ENCODE measurements around the gene GRAMD2B. TPM values are rescaled to one million over a fixed set of nuclear protein-coding genes. Genes with fewer than 3 reads are reported as not detected.

GRAMD2B gene
- total RNA-seq, 1 experiment from 2014 or later: 4.1 TPM

DNA sequence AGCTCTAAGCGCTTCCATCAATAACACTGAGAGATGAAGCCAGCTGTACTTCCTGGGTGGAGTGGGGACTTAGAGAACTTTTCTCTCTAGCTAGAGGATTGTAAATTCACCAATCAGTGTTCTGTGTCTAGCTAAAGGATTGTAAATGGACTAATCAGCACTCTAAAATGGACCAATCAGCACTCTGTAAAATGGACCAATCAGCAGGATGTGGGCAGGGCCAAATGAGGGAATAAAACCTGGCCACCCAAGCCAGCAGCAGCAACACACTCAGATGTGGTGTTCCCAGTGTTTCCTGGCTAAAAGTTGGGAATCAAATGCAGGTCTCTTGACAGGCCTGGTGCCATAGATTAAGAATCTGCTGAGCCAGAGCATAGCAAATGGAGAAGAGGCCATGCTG, 111.3 kb downstream of the GRAMD2B start:
- intact Hi-C loops (cut with micrococcal nuclease; ENCODE audit: unreplicated experiment) (no loop called here), in situ Hi-C loops (cut with HindIII; ENCODE audit: low pct_unique_long_range_greater_than_20kb, low sequenced_read_pairs) (loop anchor here (25.0 kb wide), 1 partner anchor 172 kb away; no protein-coding TSS in a partner anchor)
- BruUV-seq (replicated peaks): no TSS peak
- ATAC-seq (no peak), DNase-seq (ENCODE audit: low read depth, low spot score) (no peak)
- H3K27ac ChIP-seq (ENCODE audit: low read length): no peak overlapping the region
- H3K36me3 ChIP-seq (ENCODE audit: control insufficient read depth, insufficient read depth, low read length): no peaks in the 10 kb centered on the region
- H3K27me3 ChIP-seq (ENCODE audit: control insufficient read depth, insufficient read depth, low read length): no peaks in the 10 kb centered on the region
- no peak overlapping the region for H3K4me3 ChIP-seq (ENCODE audit: low read depth in 2 of 2, low read length in 2 of 2)
- TF ChIP-seq TCF7L2 (IDR thresholded peaks at IDR 0.05; ENCODE audit: low read depth, low read length): no peak
- TF ChIP-seq, protein P1, sequence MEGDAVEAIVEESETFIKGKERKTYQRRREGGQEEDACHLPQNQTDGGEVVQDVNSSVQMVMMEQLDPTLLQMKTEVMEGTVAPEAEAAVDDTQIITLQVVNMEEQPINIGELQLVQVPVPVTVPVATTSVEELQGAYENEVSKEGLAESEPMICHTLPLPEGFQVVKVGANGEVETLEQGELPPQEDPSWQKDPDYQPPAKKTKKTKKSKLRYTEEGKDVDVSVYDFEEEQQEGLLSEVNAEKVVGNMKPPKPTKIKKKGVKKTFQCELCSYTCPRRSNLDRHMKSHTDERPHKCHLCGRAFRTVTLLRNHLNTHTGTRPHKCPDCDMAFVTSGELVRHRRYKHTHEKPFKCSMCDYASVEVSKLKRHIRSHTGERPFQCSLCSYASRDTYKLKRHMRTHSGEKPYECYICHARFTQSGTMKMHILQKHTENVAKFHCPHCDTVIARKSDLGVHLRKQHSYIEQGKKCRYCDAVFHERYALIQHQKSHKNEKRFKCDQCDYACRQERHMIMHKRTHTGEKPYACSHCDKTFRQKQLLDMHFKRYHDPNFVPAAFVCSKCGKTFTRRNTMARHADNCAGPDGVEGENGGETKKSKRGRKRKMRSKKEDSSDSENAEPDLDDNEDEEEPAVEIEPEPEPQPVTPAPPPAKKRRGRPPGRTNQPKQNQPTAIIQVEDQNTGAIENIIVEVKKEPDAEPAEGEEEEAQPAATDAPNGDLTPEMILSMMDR (IDR thresholded peaks at IDR 0.05): no peak
- TF ChIP-seq SIN3A (IDR thresholded peaks at IDR 0.05; ENCODE audit: borderline replicate concordance, insufficient read depth, low read depth, low read length): no peak
- TF ChIP-seq POLR2AphosphoS5 (IDR thresholded peaks at IDR 0.05; ENCODE audit: low read depth, low read length): no peak
- no peak for TF ChIP-seq REST (IDR thresholded peaks at IDR 0.05; ENCODE audit: insufficient read depth in 1 of 2, low read depth in 2 of 2, low read length in 1 of 2)
- H3K4me1 ChIP-seq (ENCODE audit: control insufficient read depth, insufficient read depth, low read length): peaks cover 6% of the 10 kb centered on the region; the same call in 1 of the 2 replicates
- no peaks in the 10 kb centered on the region for H3K9me3 ChIP-seq (ENCODE audit: control insufficient read depth, insufficient read depth, low read depth, low read length)
- CTCF ChIA-PET: no interaction called here
- POLR2A ChIA-PET: no interaction called here

GRCh38 chr5:126535856-126536545, 112.8 kb downstream of the GRAMD2B start:
- DNase-seq (ENCODE audit: low read depth, low spot score): no peak
- H3K36me3 ChIP-seq (ENCODE audit: control insufficient read depth, insufficient read depth, low read length): no peaks in the 10 kb centered on the region
- no peak overlapping the region for H3K27ac ChIP-seq (ENCODE audit: low read length)
- ATAC-seq: no peak
- TF ChIP-seq, protein P1 (IDR thresholded peaks at IDR 0.05): no peak
- TF ChIP-seq REST (IDR thresholded peaks at IDR 0.05; ENCODE audit: insufficient read depth in 1 of 2, low read depth in 2 of 2, low read length in 1 of 2) (no peak), TCF7L2 (IDR thresholded peaks at IDR 0.05; ENCODE audit: low read depth, low read length) (no peak)
- H3K4me1 ChIP-seq (ENCODE audit: control insufficient read depth, insufficient read depth, low read length): peaks cover 6% of the 10 kb centered on the region; the same call in 1 of the 2 replicates
- H3K27me3 ChIP-seq (ENCODE audit: control insufficient read depth, insufficient read depth, low read length): no peaks in the 10 kb centered on the region
- ChIA-PET POLR2A (interaction anchor here (0.7 kb wide), 1 partner anchor 36 kb away, joined by 6 read pairs; no protein-coding TSS in a partner anchor), CTCF (no interaction called here)
- H3K9me3 ChIP-seq (ENCODE audit: control insufficient read depth, insufficient read depth, low read depth, low read length): no peaks in the 10 kb centered on the region
- H3K4me3 ChIP-seq (ENCODE audit: low read depth in 2 of 2, low read length in 2 of 2): no peak overlapping the region
- no TSS peak for BruUV-seq (replicated peaks)
- intact Hi-C loops (cut with micrococcal nuclease; ENCODE audit: unreplicated experiment): no loop called here
- in situ Hi-C loops (cut with HindIII; ENCODE audit: low pct_unique_long_range_greater_than_20kb, low sequenced_read_pairs): loop anchor here (25.0 kb wide), 1 partner anchor 174 kb away; no protein-coding TSS in a partner anchor
